Choroid plexus epithelial cell (primary cell): Measurements from ENCODE around the gene FBXO4.

Source experiments
- DNase-seq: peaks from one replicate; pipeline ENCODE4 v3.0.0-alpha.2; 2010; ENCODE audit warnings: low read depth
- H3K4me3 ChIP-seq: 2 replicates; pipeline ENCODE4 v1.5.1; 2011; ENCODE audit warnings: low read depth, mild to moderate bottlenecking, control low read depth, low read length, moderate library complexity
- CTCF ChIP-seq: conservative IDR thresholded peaks from 2 replicates; pipeline ENCODE4 v1.5.1; 2011; ENCODE audit warnings: low read depth, mild to moderate bottlenecking, control low read depth, inconsistent platforms, low read length, moderate library complexity

FBXO4 gene

GRCh38 chr5:41924872-41925554, at the start of gene FBXO4:
Gene FBXO4 (plus strand): TSS chr5:41925281. CDS start chr5:41925310, 29 bp downstream.
- peak within 1 kb of the TSS; percentile 74 for H3K4me3 ChIP-seq
- peak; percentile 82 for DNase-seq
- TF ChIP-seq CTCF = peak; percentile 57

GRCh38 chr5:41876678-41877077, 48.4 kb upstream of the FBXO4 start:
- TF ChIP-seq CTCF = no peak
- no peak overlapping the region for H3K4me3 ChIP-seq
- no peak for DNase-seq

GRCh38 chr5:41877408-41877807, 47.7 kb upstream of the FBXO4 start:
- H3K4me3 ChIP-seq = no peak overlapping the region
- no peak for TF ChIP-seq CTCF
- no peak for DNase-seq

GRCh38 chr5:41878173-41878572, 46.9 kb upstream of the FBXO4 start:
- no peak for TF ChIP-seq CTCF
- no peak for DNase-seq
- H3K4me3 ChIP-seq = no peak overlapping the region

GRCh38 chr5:41878643-41879478, 46.2 kb upstream of the FBXO4 start:
- H3K4me3 ChIP-seq = no peak overlapping the region
- no peak for TF ChIP-seq CTCF
- DNase-seq = no peak

- DNase-seq = no peak
- TF ChIP-seq CTCF = no peak
- H3K4me3 ChIP-seq = no peak overlapping the region
Measured at GRCh38 chr5:41882765-41883164, 42.3 kb upstream of the FBXO4 start.

- DNase-seq = no peak
- H3K4me3 ChIP-seq = no peak overlapping the region
- no peak for TF ChIP-seq CTCF
Measured at GRCh38 chr5:41883243-41883642, 41.8 kb upstream of the FBXO4 start.
